Keratinocyte (primary cell): ENCODE measurements around the gene GRAMD1B.

Source experiments
- EZH2 ChIP-seq: IDR thresholded peaks from one replicate; pipeline ENCODE4 v1.6.1; 2012; ENCODE audit warnings: inconsistent platforms, mild to moderate bottlenecking, low read length, moderate library complexity
- TF ChIP-seq, protein P1 (sequence below), 3 experiments: IDR thresholded peaks in 1 of 3; conservative IDR thresholded peaks in 1 of 3; optimal IDR thresholded peaks in 1 of 3; 2 replicates in 2 of 3; 3 replicates in 1 of 3; pipeline versions ENCODE3 to v1.5.1; 2011; ENCODE audit warnings: low read length in 3 of 3, mild to moderate bottlenecking in 3 of 3, moderate library complexity in 2 of 3, control low read depth in 1 of 3, inconsistent platforms in 1 of 3; ENCODE audit not compliant: insufficient read depth in 2 of 3; ENCODE audit errors: extremely low read depth in 1 of 3

- TF ChIP-seq, protein P1, sequence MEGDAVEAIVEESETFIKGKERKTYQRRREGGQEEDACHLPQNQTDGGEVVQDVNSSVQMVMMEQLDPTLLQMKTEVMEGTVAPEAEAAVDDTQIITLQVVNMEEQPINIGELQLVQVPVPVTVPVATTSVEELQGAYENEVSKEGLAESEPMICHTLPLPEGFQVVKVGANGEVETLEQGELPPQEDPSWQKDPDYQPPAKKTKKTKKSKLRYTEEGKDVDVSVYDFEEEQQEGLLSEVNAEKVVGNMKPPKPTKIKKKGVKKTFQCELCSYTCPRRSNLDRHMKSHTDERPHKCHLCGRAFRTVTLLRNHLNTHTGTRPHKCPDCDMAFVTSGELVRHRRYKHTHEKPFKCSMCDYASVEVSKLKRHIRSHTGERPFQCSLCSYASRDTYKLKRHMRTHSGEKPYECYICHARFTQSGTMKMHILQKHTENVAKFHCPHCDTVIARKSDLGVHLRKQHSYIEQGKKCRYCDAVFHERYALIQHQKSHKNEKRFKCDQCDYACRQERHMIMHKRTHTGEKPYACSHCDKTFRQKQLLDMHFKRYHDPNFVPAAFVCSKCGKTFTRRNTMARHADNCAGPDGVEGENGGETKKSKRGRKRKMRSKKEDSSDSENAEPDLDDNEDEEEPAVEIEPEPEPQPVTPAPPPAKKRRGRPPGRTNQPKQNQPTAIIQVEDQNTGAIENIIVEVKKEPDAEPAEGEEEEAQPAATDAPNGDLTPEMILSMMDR (optimal IDR thresholded peaks at IDR 0.05 in 1 of 3, IDR thresholded peaks at IDR 0.05 in 1 of 3, conservative IDR thresholded peaks at IDR 0.05 in 1 of 3; ENCODE audit: extremely low read depth in 1 of 3, insufficient read depth in 2 of 3, low read length in 3 of 3) = no peak
- no peak for TF ChIP-seq EZH2
Measured at GRCh38 chr11:123568367-123568870, 138.3 kb downstream of the GRAMD1B start.
